ENCODE results near the gene CDCA4.
A peak's percentile ranks its signal among the peaks of the same experiment; 100 is the strongest.

The CDCA4 gene

DNA sequence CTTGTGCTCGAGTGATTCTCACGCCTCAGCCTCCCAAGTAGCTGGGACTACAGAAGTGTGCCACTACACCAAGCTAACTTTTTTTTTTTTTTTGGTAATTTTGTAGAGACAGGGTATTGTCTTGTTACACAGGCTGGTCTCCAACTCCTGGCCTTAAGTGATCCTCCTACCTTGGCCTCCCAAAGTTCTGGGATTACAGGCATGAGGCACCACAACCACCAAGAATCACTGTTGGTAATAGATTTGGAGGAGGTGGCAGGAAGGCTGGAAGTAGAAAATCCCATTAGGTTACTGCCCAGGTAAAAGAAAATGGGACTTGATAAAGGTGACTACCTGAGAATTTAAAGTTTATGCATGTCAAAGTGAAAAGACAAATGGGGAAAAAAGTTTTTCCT, 1.4 kb upstream of the CDCA4 start:
- DNase-seq = no peak
- in situ Hi-C loops (cut with MboI; ENCODE audit: low pct_unique_long_range_greater_than_20kb, low sequenced_read_pairs) = no loop called here

DNA sequence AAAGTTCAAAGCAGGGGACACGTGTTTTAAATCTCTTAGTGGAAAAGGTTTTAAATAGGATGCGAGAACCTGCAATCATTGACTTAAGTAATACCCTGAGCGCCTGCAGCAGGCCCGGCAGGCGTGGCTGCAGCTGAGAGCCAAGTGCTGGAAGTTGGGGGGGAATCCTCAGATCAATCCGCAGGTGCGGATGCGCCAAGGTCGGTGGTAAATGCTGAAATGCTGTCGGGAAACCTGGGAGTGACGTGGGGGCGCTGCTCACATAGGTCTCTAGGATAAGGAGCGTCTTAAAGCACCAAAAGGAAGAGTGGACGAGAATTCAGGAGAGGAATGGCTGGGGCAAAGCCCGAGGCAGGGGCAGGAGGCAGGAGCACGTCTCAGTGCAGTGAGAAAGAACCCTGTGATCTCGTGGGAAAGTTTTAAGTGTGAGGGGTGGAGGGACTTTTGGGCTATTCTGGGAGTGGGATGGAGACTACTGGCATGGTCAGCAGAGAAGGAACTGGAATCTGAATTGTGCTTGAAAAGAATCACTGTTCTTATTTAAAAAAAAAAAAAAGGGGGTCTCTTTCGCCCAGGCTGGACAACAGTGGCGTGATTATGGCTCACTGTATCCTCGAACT, 883 bp upstream of the CDCA4 start:
- no peak for DNase-seq
- in situ Hi-C loops (cut with MboI; ENCODE audit: low pct_unique_long_range_greater_than_20kb, low sequenced_read_pairs) = no loop called here

GRCh38 chr14:105019861-105020814, 745 bp downstream of the CDCA4 start:
- DNase-seq = peak; percentile 40
- in situ Hi-C loops (cut with MboI; ENCODE audit: low pct_unique_long_range_greater_than_20kb, low sequenced_read_pairs) = no loop called here

- in situ Hi-C loops (cut with MboI; ENCODE audit: low pct_unique_long_range_greater_than_20kb, low sequenced_read_pairs) = no loop called here
- DNase-seq = no peak
Measured at GRCh38 chr14:105018414-105018813, 2.5 kb downstream of the CDCA4 start.

DNA sequence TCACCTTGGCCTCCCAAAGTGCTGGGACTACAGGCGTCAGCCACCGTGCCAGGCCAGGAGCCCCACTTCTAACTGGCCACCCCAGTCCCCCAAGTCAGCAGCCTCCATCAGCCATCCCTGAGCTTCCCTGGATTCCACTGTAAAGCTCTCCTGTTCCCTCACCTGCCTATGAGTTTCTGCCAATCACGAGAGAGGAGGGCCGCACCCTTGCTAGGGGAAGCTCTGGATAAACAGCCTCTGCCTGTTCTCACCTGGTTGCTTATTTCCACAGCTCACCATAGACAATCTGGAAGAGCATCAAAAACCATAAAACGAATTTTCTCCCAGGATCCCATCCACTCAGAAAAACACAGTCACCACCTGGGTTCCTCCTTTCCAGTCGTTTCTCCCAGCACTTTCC, 5.0 kb downstream of the CDCA4 start:
- no peak for DNase-seq
- in situ Hi-C loops (cut with MboI; ENCODE audit: low pct_unique_long_range_greater_than_20kb, low sequenced_read_pairs) = no loop called here

DNA sequence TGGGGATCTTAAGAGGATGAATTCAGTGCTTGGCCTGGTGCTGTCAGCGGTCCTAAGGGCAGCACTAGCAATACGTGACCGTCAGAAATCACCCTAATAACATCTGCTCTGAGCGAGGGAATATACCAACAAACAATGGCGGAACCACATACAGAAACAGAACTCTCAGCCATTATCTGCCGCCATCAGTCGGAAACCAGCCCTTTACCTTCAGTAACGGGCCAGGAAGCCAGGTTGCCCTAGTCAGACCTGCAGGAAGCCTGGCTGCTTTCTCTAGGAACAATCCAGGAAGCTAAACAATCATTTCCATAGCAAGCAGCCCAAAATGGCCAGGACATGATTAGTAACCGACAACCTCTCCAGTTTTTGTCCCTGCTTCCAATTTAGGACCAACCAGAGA, 5.6 kb downstream of the CDCA4 start:
- peak; percentile 68 for DNase-seq
- in situ Hi-C loops (cut with MboI; ENCODE audit: low pct_unique_long_range_greater_than_20kb, low sequenced_read_pairs) = no loop called here

GRCh38 chr14:105014631-105015030, 6.3 kb downstream of the CDCA4 start:
- in situ Hi-C loops (cut with MboI; ENCODE audit: low pct_unique_long_range_greater_than_20kb, low sequenced_read_pairs) = no loop called here
- no peak for DNase-seq

- in situ Hi-C loops (cut with MboI; ENCODE audit: low pct_unique_long_range_greater_than_20kb, low sequenced_read_pairs) = no loop called here
- no peak for DNase-seq
Measured at GRCh38 chr14:105014032-105014431, 6.9 kb downstream of the CDCA4 start.

DNA sequence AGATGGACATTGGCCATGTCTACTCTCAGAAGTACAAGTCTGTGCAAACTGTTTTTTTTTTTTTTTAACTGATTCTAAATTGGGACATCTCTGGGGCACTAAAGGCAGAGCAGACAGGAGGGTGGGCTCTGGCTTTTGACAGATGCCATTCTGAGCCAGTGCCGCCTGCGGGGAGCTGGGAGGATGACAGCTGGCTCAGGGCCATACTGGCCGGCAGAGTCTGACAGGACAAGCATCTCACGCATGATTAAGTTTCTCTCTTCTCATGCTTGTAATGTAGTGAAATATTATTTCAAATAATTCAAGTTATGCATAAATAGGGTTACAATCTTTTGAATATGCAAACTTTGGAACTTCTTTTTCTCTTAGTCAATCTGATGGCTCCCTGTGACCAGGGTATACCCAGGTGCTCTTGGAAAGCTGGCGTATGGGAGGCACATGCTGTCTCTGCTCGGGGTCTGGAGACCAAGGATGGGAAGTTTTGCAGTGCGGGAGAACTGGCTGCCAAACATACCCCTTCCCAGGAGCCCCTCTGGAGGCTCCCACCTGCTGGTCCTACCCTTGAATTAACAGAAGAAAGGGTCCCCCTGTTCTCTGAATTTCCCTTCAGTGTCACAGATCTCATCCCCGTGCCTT, 7.6 kb downstream of the CDCA4 start:
- in situ Hi-C loops (cut with MboI; ENCODE audit: low pct_unique_long_range_greater_than_20kb, low sequenced_read_pairs) = no loop called here
- DNase-seq = no peak

DNA sequence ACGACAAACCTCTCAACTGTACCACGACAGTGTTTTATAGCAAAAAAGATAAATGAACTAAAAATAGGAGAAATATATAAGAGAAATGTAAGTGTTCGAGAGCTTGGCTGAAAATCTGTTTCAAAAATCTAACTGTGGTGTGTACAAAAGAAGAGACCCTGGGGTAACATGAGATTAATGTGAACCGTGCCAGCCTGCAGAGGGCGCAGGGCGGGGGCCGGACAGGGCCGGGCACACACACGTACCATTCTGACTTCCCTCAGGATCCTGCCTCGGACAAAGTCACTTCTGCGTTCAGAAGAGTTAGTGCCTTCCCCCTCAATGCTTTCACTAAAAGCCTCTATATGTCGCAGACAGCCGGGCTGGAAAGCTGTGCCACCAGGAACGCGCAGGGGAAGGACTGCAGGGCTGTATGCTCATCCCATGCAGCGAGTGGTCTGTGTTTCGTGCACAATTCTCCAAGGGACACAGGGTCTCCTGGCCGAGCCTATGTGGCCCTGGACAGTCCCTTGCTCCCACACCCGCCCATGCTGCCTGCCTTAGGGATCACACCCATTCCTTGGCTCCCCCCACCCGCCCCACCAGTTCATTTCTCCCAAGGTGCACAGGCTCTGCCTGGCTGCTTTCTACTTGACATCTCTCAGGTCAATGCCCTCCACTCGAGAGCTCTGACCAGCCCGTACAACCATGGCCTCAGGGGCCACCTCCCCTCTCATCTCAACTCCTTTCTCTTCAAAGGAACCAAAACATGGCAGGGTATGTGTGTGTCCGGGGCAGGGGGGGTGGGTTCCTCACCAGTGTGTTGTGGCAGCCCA, 8.5 kb downstream of the CDCA4 start:
- DNase-seq = no peak
- in situ Hi-C loops (cut with MboI; ENCODE audit: low pct_unique_long_range_greater_than_20kb, low sequenced_read_pairs) = no loop called here

GRCh38 chr14:105011312-105011990, 9.4 kb downstream of the CDCA4 start:
- in situ Hi-C loops (cut with MboI; ENCODE audit: low pct_unique_long_range_greater_than_20kb, low sequenced_read_pairs) = no loop called here
- no peak for DNase-seq

- no peak for DNase-seq
- in situ Hi-C loops (cut with MboI; ENCODE audit: low pct_unique_long_range_greater_than_20kb, low sequenced_read_pairs) = no loop called here
Measured at GRCh38 chr14:105010891-105011291, 10.0 kb downstream of the CDCA4 start.

DNA sequence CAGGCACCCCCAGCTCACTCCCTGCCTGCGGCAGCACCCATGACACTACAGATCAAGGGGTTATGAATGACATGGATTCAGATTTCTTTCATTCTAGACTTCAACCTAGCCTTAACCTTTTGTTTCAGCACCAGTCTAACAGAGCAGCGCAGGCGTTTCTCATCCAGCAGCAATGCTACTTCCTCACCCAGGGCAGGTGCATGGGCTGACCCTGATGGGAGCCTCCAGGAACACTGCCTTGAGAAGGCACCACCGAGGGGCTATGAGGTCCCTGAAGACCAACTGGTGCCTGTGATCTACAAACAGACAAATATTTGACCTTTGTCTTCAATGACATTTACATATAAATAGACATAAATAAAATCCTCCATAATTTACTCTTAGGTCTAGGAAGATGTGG, 10.8 kb downstream of the CDCA4 start:
- DNase-seq = no peak
- in situ Hi-C loops (cut with MboI; ENCODE audit: low pct_unique_long_range_greater_than_20kb, low sequenced_read_pairs) = no loop called here

GRCh38 chr14:105007593-105008264, 13.2 kb downstream of the CDCA4 start:
- in situ Hi-C loops (cut with MboI; ENCODE audit: low pct_unique_long_range_greater_than_20kb, low sequenced_read_pairs) = no loop called here
- no peak for DNase-seq

DNA sequence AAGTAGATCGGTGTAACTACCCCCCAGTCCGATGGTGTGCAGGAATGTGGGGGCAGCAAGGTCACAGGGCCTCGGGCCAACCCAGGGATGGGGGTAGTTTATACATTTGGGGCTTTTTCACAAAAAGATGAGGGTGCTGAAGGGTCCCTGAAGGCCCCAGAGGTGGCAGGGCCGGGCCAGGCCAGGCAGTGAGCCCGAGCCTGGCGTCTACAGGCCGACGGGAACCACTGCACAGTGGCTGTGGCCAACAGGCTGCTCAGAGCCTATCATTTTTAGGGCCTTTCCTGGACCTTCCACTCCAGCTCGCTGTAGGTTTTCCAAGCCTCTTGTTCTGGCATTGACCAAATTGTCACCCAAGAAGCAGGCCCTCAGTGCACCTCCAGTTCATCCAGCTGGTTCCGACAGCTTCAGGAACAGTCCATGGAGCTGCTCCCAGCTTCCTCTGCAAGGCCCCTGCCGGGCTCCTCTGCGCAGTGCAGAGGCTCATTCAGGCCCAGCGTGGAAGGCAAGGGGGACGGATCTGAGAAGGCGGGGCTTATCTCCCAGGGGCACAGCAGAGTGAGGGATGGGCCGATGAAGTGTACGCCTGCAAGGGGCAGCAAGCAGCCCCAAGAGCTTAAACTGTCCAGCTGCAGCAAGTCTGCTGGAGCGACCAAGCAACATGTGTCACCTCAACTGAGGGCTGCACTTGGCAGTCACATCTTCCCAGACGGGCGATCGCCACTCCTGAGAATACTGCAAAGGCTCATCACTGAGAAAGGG, 13.9 kb downstream of the CDCA4 start:
- no peak for DNase-seq
- in situ Hi-C loops (cut with MboI; ENCODE audit: low pct_unique_long_range_greater_than_20kb, low sequenced_read_pairs) = no loop called here

DNA sequence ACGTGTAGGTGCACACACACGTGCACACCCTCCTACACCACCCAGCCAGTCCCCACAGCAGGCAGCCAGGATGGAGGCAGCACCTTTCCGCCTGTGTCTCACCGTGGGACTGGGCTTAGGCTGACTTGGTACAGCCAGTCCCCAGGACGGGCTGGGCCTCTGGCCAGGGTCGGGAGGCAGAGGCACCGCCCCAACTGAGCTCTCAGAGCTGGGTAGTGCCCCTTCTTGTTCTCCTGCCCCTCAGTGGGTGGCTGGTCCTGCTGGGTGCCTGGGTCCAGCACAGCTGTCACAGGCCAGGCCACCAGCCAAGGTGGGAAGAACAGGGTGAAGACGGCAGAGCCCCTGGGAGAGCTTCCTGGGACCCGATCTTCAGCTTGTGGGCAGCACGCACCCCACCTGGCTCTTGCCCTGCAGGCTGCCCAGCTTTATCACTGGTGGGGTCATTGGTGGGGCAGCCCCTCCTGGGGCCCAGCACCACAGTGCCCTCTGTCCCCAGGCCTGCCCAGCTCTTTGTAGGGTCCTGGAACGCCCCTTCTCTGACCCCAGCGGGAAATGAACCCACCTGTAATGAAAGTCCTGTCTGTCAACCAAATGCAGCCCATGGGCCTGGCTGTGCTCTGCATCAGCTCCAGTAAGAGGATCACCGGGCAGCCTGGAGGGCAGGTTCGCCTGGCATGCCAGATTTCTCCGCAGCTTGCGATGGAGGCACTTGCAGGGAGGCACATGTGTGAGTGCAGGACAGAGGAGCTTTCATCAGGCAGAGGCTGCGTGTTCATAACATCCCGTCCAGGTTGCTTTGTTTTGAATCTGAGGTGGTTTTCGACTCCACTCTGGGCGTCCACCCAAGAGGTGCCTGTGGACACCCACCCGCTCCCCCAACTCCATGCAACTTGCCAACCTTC, 14.7 kb downstream of the CDCA4 start:
- DNase-seq = no peak
- in situ Hi-C loops (cut with MboI; ENCODE audit: low pct_unique_long_range_greater_than_20kb, low sequenced_read_pairs) = no loop called here

Data from KBM-7 (cell line).